Left renal cortex interstitium (tissue), 4 donors: ENCODE data around the gene FBXL17. TPM values are rescaled to one million over a fixed set of nuclear protein-coding genes. Genes with fewer than 3 reads are reported as not detected.

Experiments
- DNase-seq, 4 donors: peaks; one replicate each; pipeline ENCODE4 v3.0.0-alpha.2; 2013; ENCODE audit warnings: low read depth in 4 of 4, low spot score in 2 of 4, missing footprints in 1 of 4
- polyA plus RNA-seq, 4 donors: library from polyadenylated mRNA; unstranded; fragments of 120-200 nt; gene quantifications; one replicate each; pipeline ENCODE4 v1.2.1, GENCODE V29; 2013; ENCODE audit not compliant: insufficient read length in 4 of 4

FBXL17 gene
- polyA plus RNA-seq, 4 donors, result 23.0 to 32.8 (median 30.3) TPM

- no peak for DNase-seq
These were observed 6.1 kb downstream of the FBXL17 start for GRCh38 chr5:108375768-108376167.

- no peak for DNase-seq
These were observed 8.5 kb downstream of the FBXL17 start for GRCh38 chr5:108373426-108373825.

DNA sequence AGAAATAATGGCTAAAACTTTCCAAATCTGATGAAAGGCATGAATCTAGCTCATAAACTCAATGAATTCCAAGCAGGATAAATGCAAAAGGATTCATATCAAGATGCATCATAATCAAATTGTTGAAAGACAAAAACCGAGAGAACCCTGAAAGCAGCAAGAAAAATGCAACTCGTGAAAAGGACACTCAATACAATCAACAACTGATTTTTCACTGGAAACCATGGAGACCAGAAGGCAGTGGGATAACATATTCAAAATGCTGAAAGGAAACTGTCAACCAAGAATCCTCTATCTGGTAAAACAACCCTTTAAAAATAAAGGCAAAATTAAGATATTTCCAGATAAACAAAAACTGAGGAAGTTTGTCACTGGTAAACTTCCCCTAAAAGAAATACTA lies 9.5 kb downstream of the FBXL17 start:
- DNase-seq, result no peak

DNA sequence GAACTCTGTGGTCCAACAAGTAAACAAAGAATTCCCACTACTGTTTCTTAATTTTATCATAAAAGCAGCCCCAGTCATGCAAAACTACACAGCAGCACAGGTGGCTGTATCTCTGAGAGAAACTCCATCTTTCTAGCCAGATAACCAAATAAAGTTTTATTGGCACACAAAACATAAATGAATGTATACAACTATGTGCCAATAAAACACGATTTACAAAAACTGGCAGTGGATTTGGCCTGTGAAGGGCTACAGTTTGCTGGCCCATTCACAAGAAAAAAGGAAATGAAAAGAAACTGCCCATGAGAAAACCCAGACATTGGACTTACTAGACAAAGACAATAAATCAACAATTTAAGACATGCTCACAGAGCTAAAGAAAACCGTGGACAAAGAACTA lies 10.6 kb downstream of the FBXL17 start:
- DNase-seq, result no peak

- DNase-seq, result no peak
These were observed 12.7 kb downstream of the FBXL17 start for GRCh38 chr5:108369167-108369566.

GRCh38 chr5:108367679-108368334 lies 14.1 kb downstream of the FBXL17 start:
- no peak for DNase-seq

GRCh38 chr5:108366500-108366899 lies 15.4 kb downstream of the FBXL17 start:
- no peak for DNase-seq

- DNase-seq, result no peak
These were observed 20.1 kb downstream of the FBXL17 start for GRCh38 chr5:108361771-108362170.

GRCh38 chr5:108361239-108361638 lies 20.7 kb downstream of the FBXL17 start:
- no peak for DNase-seq

- no peak for DNase-seq
These were observed 21.6 kb downstream of the FBXL17 start for GRCh38 chr5:108360280-108360679.

DNA sequence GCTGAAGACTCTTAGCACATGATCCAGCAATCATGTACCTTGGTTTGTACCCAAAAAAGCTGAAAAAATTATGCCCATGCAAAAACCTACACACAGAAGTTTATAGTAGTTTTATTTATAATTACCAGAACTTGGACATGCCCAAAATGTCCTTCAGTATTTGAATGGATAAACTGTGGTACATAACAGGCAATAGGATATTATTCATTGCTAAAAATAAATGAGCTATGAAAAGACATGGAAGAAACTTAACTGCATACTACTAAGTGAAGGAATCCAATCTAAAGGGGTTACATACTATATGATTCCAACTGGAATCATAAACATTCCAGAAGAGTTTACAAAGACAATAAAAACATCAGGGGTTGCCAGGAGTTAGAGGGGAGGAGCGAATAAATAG lies 25.6 kb downstream of the FBXL17 start:
- no peak for DNase-seq

- DNase-seq, result no peak
These were observed 28.8 kb downstream of the FBXL17 start for GRCh38 chr5:108353087-108353486.

DNA sequence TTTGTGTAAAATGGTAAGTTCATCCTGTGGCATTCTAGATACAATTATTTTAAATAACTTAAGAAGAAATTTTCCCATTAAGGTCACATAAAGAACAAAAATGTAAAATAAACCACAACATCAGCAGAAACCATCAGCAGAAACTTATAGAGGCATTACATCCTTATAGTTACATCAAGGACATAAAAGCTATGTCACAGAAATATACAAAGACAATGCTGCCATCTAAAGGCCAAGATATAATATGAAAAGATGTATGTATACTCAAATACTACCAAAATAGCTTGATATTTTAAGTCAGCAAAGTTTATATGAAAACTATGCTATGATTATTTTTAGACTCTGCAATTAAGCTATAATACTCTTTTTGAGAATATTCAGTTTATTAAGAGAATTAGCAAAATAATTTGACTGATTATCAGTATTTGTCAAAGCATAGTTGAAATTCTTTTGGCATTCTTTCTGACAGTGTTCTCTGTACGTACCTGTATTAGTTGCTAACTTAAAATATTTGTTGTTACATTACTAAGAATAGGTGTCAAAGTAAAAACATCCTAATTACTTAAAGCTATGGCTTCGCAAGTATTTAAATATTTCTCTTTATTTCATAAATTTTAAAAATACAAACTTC lies 36.2 kb downstream of the FBXL17 start:
- DNase-seq, result peak in 2 of 4 donors; percentile 11 to 21

DNA sequence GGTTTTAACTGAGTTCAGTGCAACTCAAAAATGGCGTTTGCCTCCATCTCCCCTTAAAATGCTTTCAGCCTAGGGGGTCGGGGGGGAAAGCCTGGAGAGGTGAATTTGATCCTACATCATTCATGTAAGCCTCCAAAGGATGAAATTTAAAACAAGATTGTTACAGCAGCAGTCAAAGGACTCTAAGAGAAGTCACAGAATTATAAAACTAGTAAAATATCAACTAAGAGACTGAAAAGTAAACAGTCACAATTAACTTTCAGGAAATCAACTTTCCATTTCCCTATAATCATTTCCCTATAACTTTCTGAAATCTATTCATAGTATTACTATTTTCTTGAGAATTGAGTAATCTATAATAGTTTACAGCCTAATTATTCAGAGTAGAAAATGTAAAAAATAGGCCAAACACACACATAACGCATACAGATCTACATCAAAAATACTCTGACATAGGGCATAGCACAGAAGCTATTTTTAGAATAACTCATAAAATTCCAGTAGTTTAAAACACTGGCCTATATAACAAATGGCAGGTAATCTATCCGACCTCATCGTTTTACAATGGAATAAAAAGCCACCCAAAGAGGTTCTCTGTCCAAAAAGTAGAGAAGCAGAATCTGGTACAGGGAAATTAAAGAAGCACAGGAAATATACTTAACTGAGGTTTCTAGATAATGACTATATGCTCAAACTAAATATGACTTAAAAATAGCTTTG lies 37.6 kb downstream of the FBXL17 start:
- no peak for DNase-seq

DNA sequence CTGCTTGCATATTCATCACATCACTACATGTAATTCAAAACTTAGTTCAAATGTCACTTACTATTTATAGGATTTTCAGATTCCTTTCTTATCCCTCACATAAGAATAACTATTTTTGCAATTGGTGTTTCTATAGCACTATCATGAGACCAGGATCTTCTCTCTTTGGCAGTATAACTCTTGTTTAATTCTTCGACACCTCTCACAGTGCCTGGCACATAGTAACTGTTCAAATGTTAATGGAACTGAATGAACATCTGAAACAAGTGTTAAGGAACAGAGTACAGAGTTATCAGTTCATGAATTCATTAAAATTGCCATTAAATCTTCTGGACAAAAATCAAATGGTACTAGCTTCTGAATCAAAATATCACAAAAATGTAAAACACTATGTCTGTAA lies 40.0 kb downstream of the FBXL17 start:
- no peak for DNase-seq

- no peak for DNase-seq
These were observed 41.8 kb downstream of the FBXL17 start for GRCh38 chr5:108340131-108340530.

- DNase-seq, result no peak
These were observed 42.7 kb downstream of the FBXL17 start for GRCh38 chr5:108339220-108339619.

GRCh38 chr5:108334225-108334624 lies 47.7 kb downstream of the FBXL17 start:
- no peak for DNase-seq

- no peak for DNase-seq
These were observed 54.9 kb downstream of the FBXL17 start for GRCh38 chr5:108326982-108327381.

- no peak for DNase-seq
These were observed 57.0 kb downstream of the FBXL17 start for GRCh38 chr5:108324886-108325285.

GRCh38 chr5:108321341-108321740 lies 60.6 kb downstream of the FBXL17 start:
- DNase-seq, result no peak

DNA sequence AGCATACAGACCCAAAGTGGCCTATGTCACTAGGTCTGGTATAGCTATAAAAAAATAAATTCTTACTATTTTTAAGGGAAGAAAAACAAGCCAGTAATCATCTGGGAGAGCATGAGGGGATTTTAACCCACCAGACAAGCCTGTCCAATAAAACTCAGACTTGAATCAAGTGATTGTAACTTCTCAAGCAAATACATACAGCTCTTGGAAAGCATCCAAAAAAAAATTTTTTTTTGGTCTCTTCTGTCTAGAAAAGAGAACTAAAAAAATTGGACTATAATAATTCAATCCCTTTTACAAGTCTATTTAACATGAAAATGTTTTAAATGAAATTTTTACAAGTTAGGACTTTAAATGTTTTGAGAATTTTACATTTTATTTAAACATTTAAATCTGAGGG lies 61.7 kb downstream of the FBXL17 start:
- no peak for DNase-seq
